ENCODE data around the gene XIST.
A peak's percentile ranks its signal among the peaks of the same experiment; 100 is the strongest.
"Not testable (repeated sequence)": the region's sequence is repeated elsewhere in the genome, so short reads cannot be mapped to it uniquely, and the experiment has no call there.

XIST gene

GRCh38 chrX:73852467-73852866 is at the start of gene XIST:
XIST (minus strand) TSS chrX:73852714.
- no peak for DNase-seq

DNA sequence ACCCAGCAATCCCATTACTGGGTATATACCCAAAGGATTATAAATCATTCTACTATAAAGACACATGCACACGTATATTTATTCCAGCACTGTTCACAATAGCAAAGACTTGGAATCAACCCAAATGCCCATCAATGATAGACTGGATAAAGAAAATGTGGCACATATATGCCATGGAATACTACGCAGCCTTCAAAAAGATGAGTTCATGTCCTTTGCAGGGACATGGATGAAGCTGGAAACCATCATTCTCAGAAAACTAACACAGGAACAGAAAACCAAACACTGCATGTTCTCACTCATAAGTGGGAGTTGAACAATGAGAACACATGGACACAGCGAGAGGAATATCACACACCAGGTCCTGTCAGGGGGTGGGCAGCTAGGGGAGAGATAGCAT is 45.8 kb upstream of the XIST start:
- not testable (repeated sequence) for DNase-seq

- not testable (repeated sequence) for DNase-seq
These were observed 40.1 kb upstream of the XIST start for GRCh38 chrX:73892515-73893090.

DNA sequence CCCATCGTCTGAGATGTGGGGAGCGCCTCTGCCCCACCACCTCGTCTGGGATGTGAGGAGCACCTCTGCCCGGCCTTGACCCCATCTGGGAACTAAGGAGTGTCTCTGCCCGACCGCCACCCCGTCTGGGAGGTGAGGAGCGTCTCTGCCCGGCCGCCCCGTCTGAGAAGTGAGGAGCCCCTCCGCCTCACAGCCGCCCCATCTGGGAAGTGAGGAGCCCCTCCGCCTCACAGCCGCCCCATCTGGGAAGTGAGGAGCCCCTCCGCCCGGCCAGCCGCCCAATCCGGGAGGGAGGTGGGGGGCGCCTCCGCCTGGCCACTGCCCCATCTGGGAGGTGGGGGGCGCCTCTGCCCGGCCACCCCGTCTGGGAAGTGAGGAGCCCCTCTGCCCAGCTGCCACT is 29.7 kb upstream of the XIST start:
- not testable (repeated sequence) for DNase-seq

GRCh38 chrX:73877687-73878086 is 25.2 kb upstream of the XIST start:
- DNase-seq = no peak

GRCh38 chrX:73876911-73877310 is 24.4 kb upstream of the XIST start:
- DNase-seq = no peak

GRCh38 chrX:73868916-73869315 is 16.4 kb upstream of the XIST start:
- DNase-seq = no peak

GRCh38 chrX:73867144-73867543 is 14.6 kb upstream of the XIST start:
- no peak for DNase-seq

DNA sequence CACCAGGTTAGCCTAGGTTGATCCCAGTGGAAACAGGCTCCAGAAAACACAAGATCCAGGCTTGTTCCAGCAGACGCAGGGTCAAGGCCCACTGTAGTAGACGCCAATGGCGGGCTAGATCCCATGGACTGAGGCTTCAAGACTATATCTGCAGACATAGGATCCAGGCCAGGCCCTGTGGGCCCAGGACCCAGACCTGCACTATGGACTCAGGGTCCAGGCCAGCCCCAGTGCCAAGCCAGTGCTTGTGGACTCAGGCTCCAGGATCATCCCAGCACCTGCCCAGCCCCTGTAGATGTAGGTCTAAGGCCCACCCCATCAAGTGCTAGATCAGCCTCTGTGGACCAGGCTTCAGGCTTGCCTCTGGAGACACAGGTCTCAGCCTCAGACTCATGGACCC is 11.3 kb upstream of the XIST start:
- no peak for DNase-seq

DNA sequence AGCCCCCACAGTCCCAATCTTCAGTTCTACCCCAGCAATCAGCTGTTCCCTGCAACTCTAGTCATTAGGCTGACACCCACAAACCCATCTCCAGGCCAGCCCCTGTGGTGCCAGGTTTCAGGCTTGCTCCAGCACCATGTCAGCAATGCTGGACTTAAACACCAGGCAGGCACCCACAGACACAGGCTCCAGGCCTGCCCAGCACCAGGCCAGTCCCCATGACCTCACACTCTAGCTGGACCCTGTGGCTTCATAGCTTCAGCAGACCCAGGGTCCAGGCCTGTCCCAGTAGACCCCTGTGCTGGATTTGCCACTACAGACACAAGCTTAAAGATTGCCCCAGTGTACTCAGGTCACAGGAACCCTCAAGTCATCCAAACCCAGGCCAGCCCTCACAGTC is 10.8 kb upstream of the XIST start:
- DNase-seq = no peak

- DNase-seq = no peak
These were observed 7.1 kb upstream of the XIST start for GRCh38 chrX:73859622-73860021.

DNA sequence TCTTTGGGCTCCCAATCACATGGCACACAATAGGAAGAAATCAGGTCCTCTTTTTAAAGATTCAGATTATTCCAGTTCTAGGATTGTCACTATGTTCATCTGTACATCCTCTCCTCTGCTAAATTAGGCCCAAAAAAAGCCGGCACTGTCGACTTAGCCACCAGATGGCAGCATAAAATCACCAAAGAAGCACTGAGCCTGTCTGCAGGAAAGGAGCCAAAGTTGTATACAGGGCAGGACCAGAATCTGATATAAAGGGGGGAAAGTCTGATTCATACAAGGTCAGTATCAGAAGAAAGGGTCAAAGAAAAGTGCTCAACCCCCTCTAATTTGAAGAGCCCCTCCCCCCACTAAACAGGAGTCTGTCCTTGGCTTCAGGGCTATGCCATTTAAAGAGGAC is 3.0 kb upstream of the XIST start:
- DNase-seq = peak; percentile 73

GRCh38 chrX:73852022-73852421 is 492 bp downstream of the XIST start:
- no peak for DNase-seq

GRCh38 chrX:73851014-73852009 is 1.2 kb downstream of the XIST start:
- DNase-seq = no peak

DNA sequence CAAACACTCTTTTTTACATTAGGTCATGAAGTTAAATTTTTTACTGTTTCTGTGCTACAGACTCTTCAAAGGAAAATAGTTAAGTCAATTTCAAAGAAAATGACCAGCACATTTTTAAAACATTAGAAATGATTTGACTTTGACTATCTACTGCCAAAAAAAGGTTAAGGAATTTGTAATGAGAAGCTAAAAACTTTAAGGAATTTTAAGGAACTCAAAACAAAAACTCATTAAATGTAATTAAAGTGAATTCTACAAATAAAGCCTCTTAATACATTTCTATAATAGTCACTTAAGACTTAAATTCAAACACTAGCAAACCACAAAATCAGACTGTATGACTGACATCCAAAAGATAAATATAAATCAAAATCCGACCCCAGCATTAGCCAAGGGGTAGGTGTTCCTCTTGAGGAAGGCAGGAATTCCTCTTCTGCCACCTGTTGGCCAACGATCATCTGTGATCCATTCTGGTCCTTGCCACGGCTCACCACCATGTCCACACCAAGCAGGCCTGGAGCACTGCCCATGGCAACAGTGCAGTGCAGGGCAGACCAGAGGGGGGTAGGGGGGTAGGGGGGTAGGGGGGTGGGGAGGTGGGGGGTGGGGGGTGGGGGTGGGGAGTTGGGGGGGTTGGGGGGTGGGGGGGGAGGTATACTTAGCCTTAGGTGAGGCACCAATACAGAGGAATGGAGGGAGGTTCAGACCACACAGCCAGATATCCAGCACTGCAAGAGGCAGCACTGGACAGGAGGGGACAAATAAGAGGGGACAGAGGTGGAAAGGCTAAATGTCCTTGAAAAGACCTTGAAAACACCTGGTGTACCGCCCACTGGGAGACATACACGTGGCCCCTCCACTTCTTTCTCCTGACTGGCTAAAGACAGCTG is 2.1 kb downstream of the XIST start:
- no peak for DNase-seq

- DNase-seq = no peak
These were observed 3.4 kb downstream of the XIST start for GRCh38 chrX:73849073-73849472.

- no peak for DNase-seq
These were observed 4.5 kb downstream of the XIST start for GRCh38 chrX:73847991-73848390.

GRCh38 chrX:73847100-73847499 is 5.4 kb downstream of the XIST start:
- no peak for DNase-seq

- DNase-seq = no peak
These were observed 9.8 kb downstream of the XIST start for GRCh38 chrX:73842541-73843234.

- DNase-seq = no peak
These were observed 11.2 kb downstream of the XIST start for GRCh38 chrX:73841337-73841736.

- DNase-seq = no peak
These were observed 12.2 kb downstream of the XIST start for GRCh38 chrX:73840120-73840924.

DNA sequence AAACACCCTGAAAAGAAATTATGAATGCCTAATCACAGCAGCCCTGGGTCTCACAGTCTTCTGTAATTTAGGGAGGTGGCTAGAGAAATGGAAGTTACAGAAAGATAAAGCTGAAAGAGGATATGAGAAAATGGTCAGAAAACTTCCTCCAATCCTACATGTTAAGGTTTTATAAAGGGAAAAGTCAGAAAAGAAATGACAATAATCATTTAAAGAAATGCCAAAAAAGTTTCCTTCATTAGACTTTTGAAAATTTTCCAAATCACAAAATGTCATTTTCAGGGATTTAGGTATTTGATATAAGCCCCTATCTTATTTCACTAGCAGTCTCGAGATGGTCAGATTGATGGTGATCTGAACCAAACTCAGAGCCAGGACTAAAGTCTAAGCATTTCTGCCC is 13.4 kb downstream of the XIST start:
- DNase-seq = no peak
